Activated naive CD8-positive, alpha-beta T cell treated with anti-CD3 and anti-CD28 coated beads, Interleukin-2, amount 50 U/mL, for 16 hours (primary cell): ENCODE data around the gene ANKRD65.
"Not testable (repeated sequence)": the region's sequence is repeated elsewhere in the genome, so short reads cannot be mapped to it uniquely, and the experiment has no call there.

ENCODE experiments used
- DNase-seq: peaks from one replicate; pipeline ENCODE4 v3.0.0-alpha.2; 2020; ENCODE audit warnings: low read depth, low spot score

ANKRD65 gene

DNA sequence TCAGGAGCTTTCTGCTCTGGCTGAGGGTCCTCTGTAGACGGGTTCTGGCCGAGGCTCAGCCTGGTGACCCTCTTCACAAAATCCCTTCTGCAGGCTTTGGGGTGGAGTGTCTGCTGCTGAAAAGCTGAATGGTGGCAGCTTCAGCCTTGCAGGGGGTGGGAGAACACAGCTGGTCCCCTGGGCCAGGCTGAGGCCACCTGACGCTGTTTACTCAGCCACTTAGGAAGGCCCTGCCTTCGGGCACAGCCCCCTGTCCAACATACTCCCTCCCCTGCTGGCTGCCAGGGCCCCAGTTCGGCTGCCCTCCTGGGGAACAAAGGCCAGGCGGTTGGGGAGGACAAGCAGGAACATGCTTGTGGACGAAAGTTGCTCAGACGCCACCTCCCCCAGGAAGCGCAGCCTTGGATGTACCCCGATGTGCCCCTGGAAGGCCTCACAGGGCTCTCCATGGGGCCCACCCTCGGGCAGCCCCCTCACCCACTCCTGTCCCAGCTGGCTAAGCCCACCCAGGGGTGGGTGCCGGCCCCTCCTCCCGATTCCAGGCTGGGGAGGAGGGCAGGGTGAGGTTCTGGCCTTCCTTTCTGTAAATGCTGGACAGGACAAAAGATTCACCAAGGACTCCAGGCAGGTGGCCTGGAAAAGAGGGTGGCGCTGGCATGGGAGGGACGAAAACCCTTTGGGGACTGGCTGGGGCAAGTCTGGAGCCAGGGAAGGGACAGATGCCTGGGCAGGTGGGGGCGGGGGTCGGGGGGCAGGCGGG is at the start of gene ANKRD65:
ANKRD65 (minus strand) TSS at position 130 of the 760 bp plus-strand sequence. CDS start 271 bp downstream, outside the sequence.
- DNase-seq = no peak

GRCh38 chr1:1468196-1468985 is 47.3 kb upstream of the ANKRD65 start:
- not testable (repeated sequence) for DNase-seq

DNA sequence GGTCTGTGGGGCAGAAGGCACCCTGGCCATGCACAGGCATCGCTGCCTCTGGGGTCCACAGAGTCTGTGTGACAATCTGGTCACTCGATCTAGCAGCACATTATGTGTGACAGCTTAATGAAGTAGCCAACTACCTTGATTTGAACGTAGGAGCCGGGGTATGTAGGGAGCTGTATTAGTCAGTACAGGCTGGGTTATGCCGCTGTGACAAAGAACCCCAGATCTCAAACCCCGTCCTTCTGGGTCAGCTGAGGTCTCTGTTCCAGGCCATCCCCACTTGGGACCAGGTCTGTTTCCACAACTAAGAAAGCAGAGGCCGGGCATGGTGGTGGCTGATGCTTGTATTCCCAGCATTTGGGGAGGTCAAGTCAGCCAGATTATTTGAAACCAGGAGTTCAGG is 42.2 kb upstream of the ANKRD65 start:
- no peak for DNase-seq

DNA sequence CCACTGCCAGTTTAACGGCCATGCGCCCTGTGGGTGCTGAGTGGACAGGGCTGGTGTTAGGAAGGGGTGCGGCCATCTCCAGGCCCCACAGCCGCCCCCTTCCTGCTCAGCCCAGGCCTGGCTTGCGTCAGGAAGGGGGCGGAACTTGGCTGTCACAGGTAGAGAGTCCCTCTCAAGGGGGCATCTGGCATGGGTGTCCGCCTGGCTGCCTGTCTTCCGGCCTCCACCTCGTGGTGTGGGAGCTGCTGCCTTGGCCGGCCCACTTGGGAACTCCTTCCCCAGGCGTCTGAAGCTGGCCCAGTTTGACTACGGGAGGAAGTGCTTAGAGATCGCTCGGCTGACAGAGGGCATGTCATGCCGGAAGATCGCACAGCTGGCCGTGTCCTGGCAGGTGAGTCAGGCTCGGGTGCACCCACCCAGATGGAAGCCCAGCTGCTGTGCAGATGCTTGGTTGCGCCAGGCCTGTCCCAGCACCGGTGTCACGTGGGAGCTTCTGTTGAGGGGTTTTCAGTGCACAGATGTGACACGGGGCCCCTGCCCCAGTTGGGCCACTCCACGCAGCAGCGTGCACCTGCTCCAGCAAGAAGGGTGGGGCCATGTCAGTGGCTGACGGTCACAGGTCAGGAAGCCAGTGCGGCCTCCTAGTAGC is 41.4 kb upstream of the ANKRD65 start:
- no peak for DNase-seq

DNA sequence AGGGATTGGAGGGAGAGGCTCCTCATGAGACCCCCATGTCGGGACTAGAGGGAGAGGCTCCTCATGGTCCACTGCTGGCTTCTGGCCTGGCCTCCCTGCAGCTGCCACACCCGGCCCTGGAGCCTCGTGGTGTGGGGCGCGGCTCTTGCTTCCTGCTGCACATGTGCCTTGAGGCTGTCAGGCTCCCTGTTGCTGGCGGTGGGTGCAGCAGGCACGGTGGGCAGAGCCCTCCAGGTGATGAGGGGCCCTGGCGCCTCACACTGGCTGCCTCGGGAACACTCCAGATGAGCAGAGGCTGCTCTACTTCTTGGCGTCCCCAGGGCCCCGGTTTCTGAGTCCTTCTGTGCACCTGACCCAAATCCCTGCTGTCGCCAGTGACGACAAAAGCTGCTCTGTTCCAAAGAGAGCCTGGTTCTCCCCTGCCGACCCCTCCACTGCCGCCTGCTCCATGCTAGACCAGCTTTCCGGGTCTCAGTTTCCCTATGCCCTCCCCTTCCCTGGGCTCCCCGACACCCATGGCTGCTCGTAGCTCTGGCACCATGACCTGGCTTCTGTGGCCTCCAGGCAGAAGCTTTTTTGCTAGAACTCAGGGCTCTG is 40.7 kb upstream of the ANKRD65 start:
- DNase-seq = no peak

- no peak for DNase-seq
Measured at GRCh38 chr1:1460540-1461130, 39.6 kb upstream of the ANKRD65 start.

- DNase-seq = not testable (repeated sequence)
Measured at GRCh38 chr1:1459711-1460110, 38.6 kb upstream of the ANKRD65 start.

GRCh38 chr1:1459156-1459555 is 38.1 kb upstream of the ANKRD65 start:
- DNase-seq = not testable (repeated sequence)

DNA sequence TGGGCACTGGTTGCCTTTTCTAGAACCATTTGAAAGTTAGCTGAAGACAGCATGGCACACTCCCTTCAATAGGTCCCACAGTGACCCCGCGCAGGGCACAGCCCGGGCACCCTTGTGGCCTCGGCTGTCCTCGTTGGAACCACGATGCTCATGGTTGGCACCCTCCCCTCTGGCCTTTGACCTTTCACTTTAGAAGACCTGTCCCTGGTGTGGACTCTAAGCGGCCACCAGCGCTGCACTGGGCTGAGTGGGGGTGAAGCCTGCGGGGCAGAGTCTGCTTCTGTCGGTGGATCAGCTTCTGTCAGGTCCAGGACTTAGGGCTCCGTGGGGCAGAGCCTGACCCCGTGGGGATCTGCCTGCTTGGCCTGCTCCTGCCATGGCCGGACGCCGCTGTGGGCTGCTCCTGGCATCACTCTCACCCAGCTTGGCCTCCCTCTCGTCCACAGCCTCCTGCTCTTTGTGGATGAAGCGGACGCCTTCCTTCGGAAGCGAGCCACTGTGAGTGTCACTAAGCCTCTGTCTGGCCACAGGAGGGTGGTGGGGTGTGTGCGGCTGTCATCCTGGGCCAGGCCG is 35.7 kb upstream of the ANKRD65 start:
- DNase-seq = not testable (repeated sequence)

GRCh38 chr1:1455934-1456333 is 34.9 kb upstream of the ANKRD65 start:
- DNase-seq = not testable (repeated sequence)

GRCh38 chr1:1455366-1455884 is 34.3 kb upstream of the ANKRD65 start:
- no peak for DNase-seq

GRCh38 chr1:1454286-1455056 is 33.4 kb upstream of the ANKRD65 start:
- not testable (repeated sequence) for DNase-seq

DNA sequence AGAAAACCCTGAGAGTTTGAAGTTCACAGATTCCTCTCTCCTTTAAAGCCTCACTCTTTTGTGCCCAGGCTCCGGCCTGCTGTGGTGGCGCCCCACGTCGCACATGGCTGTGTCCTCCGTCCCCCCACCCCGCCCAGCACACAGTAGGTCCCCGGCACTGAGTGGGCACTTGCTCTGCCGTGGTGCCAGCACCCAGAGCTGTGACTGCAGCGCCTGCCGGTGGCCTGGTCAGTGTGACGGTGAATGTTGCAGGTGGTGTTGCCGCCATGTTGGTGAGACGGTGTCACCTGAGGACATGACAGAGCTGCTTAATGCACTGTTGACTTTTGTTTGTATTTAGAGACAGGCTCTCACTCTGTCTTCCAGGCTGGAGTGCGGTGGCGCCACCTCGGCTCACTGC is 31.8 kb upstream of the ANKRD65 start:
- no peak for DNase-seq

DNA sequence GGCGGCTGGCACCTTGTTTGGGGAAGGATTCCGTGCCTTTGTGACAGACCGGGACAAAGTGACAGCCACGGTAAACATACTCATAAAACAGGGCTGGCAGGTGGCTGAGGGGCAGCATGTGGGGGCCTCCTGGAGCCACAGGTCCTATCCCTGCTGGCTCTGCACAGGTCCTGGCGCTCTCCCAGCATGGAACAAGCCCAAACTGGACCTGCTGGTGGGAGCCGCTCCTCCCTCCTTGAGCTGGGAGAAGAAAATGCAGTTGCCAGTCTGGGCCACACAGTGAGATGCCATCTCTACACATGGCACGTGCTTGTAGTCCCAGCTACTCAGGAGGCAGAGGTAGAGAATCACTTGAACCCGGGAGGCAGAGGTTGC is 31.3 kb upstream of the ANKRD65 start:
- not testable (repeated sequence) for DNase-seq

GRCh38 chr1:1451696-1452364 is 30.8 kb upstream of the ANKRD65 start:
- DNase-seq = no peak

DNA sequence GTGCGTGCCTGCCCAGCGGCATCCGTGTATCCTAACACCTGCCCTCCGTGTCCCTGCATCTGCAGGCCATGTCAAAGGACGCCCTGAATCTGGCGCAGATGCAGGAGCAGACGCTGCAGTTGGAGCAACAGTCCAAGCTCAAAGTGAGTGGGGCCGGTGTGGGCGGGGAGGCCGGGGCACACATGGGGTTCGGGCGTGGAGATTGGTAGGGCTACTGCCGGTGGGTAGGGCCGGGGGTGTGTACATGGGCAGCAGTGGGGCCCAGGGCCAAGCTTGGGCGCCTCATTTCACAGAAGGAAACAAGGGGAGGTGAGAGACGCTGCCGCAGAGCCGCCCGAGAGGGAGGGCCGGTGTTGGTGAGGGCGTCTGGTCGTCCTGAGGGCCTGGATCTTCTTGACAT is 29.5 kb upstream of the ANKRD65 start:
- not testable (repeated sequence) for DNase-seq

GRCh38 chr1:1449099-1449739 is 28.1 kb upstream of the ANKRD65 start, which contains the start of gene ATAD3C:
Gene ATAD3C (plus strand): TSS chr1:1449689. CDS start chr1:1450684, 995 bp downstream.
- no peak for DNase-seq

GRCh38 chr1:1446631-1447030 is 25.6 kb upstream of the ANKRD65 start:
- DNase-seq = not testable (repeated sequence)
